ENCODE data around the gene C5orf63.
"Not testable (repeated sequence)": the region's sequence is repeated elsewhere in the genome, so short reads cannot be mapped to it uniquely, and the experiment has no call there.

DNA sequence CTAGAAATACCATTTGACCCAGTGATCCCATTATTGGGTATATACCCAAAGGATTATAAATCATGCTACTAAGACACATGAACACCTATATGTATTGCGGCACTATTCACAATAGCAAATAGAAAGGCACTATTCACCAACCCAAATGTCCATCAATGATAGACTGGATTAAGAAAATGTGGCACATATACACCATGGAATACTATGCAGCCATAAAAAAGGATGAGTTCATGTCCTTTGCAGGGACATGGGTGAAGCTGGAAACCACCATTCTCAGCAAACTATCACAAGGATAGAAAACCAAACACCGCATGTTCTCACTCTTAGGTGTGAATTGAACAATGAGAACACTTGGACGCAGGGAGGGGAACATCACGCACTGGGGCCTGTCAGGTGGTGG is 56.6 kb downstream of the C5orf63 start:
- TF ChIP-seq, protein P1, sequence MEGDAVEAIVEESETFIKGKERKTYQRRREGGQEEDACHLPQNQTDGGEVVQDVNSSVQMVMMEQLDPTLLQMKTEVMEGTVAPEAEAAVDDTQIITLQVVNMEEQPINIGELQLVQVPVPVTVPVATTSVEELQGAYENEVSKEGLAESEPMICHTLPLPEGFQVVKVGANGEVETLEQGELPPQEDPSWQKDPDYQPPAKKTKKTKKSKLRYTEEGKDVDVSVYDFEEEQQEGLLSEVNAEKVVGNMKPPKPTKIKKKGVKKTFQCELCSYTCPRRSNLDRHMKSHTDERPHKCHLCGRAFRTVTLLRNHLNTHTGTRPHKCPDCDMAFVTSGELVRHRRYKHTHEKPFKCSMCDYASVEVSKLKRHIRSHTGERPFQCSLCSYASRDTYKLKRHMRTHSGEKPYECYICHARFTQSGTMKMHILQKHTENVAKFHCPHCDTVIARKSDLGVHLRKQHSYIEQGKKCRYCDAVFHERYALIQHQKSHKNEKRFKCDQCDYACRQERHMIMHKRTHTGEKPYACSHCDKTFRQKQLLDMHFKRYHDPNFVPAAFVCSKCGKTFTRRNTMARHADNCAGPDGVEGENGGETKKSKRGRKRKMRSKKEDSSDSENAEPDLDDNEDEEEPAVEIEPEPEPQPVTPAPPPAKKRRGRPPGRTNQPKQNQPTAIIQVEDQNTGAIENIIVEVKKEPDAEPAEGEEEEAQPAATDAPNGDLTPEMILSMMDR (conservative IDR thresholded peaks at IDR 0.05; ENCODE audit: low read length): not testable (repeated sequence)
- not testable (repeated sequence) for TF ChIP-seq EZH2phosphoT487 (IDR thresholded peaks at IDR 0.05; ENCODE audit: borderline replicate concordance, low read depth, low read length)
